ENCODE measurements around the gene COQ8A. TPM values are rescaled to one million over a fixed set of nuclear protein-coding genes. Genes with fewer than 3 reads are reported as not detected.

COQ8A gene
- total and polyA plus RNA-seq, 2 donors from 2014 or later: 29.4 to 44.1 TPM

DNA sequence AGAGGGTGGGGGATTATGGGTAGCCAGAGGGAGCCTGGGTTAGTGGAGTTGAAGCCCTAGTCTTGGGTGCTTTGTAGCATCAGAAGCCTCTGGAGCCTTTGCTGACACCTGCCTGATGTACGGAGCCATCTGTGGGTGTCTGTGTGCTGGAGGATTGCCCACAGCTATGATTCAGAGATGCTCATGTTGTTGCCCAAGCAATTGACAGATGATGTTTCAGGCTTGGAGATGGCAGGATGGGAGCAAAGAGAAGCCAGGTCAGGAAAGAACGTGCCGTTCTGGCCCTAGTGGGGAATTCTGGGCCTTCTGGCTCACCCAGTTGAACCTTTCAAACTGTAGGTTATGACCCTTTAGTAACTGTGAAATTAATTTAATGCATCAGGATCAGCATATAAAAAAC, 27.6 kb downstream of the COQ8A start:
- TF ChIP-seq, protein P1, sequence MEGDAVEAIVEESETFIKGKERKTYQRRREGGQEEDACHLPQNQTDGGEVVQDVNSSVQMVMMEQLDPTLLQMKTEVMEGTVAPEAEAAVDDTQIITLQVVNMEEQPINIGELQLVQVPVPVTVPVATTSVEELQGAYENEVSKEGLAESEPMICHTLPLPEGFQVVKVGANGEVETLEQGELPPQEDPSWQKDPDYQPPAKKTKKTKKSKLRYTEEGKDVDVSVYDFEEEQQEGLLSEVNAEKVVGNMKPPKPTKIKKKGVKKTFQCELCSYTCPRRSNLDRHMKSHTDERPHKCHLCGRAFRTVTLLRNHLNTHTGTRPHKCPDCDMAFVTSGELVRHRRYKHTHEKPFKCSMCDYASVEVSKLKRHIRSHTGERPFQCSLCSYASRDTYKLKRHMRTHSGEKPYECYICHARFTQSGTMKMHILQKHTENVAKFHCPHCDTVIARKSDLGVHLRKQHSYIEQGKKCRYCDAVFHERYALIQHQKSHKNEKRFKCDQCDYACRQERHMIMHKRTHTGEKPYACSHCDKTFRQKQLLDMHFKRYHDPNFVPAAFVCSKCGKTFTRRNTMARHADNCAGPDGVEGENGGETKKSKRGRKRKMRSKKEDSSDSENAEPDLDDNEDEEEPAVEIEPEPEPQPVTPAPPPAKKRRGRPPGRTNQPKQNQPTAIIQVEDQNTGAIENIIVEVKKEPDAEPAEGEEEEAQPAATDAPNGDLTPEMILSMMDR (IDR thresholded peaks at IDR 0.05; ENCODE audit: borderline replicate concordance, extremely low read depth, insufficient read depth): no peak
- FAIRE-seq (no peak), DNase-seq (no peak)
- intact Hi-C loops (cut with DNase I): no loop called here
- H3K36me3 ChIP-seq (ENCODE audit: control insufficient read depth in 2 of 3, insufficient read depth in 3 of 3, low read length in 3 of 3): peaks cover 0 to 6% (median 0%) of the 10 kb centered on the region in 3 donors
- no peak overlapping the region for H3K9ac ChIP-seq (ENCODE audit: low read length in 3 of 3)
- H3K27me3 ChIP-seq (ENCODE audit: control insufficient read depth, insufficient read depth, low read length): no peaks in the 10 kb centered on the region
- H3K27ac ChIP-seq (ENCODE audit: low read depth in 2 of 2, low read length in 2 of 2): no peak overlapping the region
- peaks cover 0 to under 1% (median 0%) of the 10 kb centered on the region in 3 donors for H3K4me1 ChIP-seq (ENCODE audit: control insufficient read depth in 2 of 3, insufficient read depth in 2 of 3, low read depth in 1 of 3, low read length in 3 of 3)
- H3K4me3 ChIP-seq (ENCODE audit: low read length in 3 of 3): no peak overlapping the region
- peaks cover 0 to 4% (median 1%) of the 10 kb centered on the region in 3 donors for H3K9me3 ChIP-seq (ENCODE audit: control insufficient read depth in 2 of 3, insufficient read depth in 1 of 3, low read length in 3 of 3)

DNA sequence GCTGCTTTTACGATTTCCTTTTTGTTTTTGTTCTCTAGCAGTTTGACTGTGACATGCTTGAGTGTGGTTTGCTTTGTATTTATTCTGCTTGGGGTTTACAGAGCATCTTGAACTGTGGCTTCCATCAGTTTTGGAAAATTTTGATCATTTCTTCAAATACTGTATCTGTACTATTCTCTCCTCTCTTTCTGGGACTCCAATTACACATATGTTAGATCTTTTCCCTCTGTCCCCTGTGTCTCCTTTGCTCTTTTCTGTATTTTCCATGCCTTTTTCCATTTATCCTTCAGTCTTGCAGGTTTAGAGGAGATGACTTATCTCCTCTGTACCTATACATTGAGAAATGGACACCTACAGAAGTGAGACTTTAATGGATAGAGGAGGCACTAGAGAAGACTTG, 31.7 kb downstream of the COQ8A start:
- Histone ChIP-seq H3K4me3 (ENCODE audit: low read length in 3 of 3) (no peak overlapping the region), H3K4me1 (ENCODE audit: control insufficient read depth in 2 of 3, insufficient read depth in 2 of 3, low read depth in 1 of 3, low read length in 3 of 3) (peaks cover 0 to 24% (median 19%) of the 10 kb centered on the region in 3 donors), H3K36me3 (ENCODE audit: control insufficient read depth in 2 of 3, insufficient read depth in 3 of 3, low read length in 3 of 3) (peaks cover 0 to 4% (median 0%) of the 10 kb centered on the region in 3 donors), H3K9me3 (ENCODE audit: control insufficient read depth in 2 of 3, insufficient read depth in 1 of 3, low read length in 3 of 3) (peaks cover 0 to 4% (median 1%) of the 10 kb centered on the region in 3 donors), H3K27ac (ENCODE audit: low read depth in 2 of 2, low read length in 2 of 2) (no peak overlapping the region), H3K27me3 (ENCODE audit: control insufficient read depth, insufficient read depth, low read length) (no peaks in the 10 kb centered on the region), H3K9ac (ENCODE audit: low read length in 3 of 3) (no peak overlapping the region)
- TF ChIP-seq, protein P1 (IDR thresholded peaks at IDR 0.05; ENCODE audit: borderline replicate concordance, extremely low read depth, insufficient read depth): no peak
- intact Hi-C loops (cut with DNase I): no loop called here
- DNase-seq (no peak), FAIRE-seq (no peak)

DNA sequence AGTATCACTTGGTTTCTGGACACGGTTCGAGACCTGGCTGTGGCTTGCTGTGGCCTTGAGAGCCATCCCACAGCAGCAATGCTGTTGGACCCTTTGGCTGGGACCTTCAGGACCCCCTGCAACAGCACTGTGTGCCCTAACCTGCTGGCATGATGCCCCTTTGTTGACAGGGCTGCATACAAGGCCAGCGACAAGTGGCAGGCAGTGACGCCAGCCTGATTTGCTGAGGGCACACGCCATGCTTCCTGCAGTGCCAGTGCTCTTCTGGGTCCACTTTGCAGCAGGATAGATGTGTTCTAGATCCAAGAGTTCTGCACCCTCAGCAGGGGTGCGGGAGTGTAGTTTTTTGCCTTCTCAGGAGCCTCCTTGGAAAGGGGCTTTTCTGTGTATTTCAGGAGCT, 32.8 kb downstream of the COQ8A start:
- peaks cover 0 to 4% (median 1%) of the 10 kb centered on the region in 3 donors for H3K9me3 ChIP-seq (ENCODE audit: control insufficient read depth in 2 of 3, insufficient read depth in 1 of 3, low read length in 3 of 3)
- peak overlapping the region; percentile 97 for H3K27ac ChIP-seq (ENCODE audit: low read depth in 2 of 2, low read length in 2 of 2)
- H3K9ac ChIP-seq (ENCODE audit: low read length in 3 of 3): no peak overlapping the region
- FAIRE-seq (no peak), DNase-seq (peak in 1 of 5 donors; percentile 58)
- H3K4me1 ChIP-seq (ENCODE audit: control insufficient read depth in 2 of 3, insufficient read depth in 2 of 3, low read depth in 1 of 3, low read length in 3 of 3): peaks cover 0 to 24% (median 19%) of the 10 kb centered on the region in 3 donors
- peaks cover 0 to 4% (median 0%) of the 10 kb centered on the region in 3 donors for H3K36me3 ChIP-seq (ENCODE audit: control insufficient read depth in 2 of 3, insufficient read depth in 3 of 3, low read length in 3 of 3)
- no peaks in the 10 kb centered on the region for H3K27me3 ChIP-seq (ENCODE audit: control insufficient read depth, insufficient read depth, low read length)
- H3K4me3 ChIP-seq (ENCODE audit: low read length in 3 of 3): no peak overlapping the region
- TF ChIP-seq, protein P1 (IDR thresholded peaks at IDR 0.05; ENCODE audit: borderline replicate concordance, extremely low read depth, insufficient read depth): no peak
- intact Hi-C loops (cut with DNase I): no loop called here
